ENCODE results near the gene BBS1.

DNA sequence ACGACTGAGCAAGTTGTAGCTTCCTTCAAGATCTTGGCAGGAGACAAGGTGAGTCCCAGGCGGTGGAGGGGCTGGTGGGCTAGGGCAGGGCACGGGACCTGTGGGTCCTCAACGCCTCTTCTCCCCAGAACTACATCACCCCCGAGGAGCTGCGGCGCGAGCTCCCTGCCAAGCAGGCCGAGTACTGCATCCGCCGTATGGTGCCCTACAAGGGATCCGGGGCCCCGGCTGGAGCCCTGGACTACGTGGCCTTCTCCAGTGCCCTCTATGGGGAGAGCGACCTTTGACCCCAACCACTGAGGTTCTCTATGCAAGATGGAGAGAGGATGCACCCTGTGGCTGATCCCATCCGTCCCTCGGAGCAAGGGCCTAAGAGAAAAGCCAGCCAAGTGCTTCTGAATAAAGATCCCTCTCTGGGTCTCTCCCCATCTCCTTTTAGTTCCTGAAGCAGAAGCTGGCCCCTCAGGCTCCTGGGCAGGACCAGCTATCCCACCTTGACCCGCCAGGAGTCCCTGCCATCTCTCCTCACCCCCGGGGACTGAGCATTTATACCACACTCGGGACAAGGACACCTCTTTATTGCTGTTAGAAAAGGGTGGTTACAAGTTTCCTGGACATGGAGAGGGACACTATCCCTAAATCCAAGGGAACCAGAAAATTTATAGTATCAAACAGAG lies 52.6 kb downstream of the BBS1 start:
- TF ChIP-seq, protein P1, sequence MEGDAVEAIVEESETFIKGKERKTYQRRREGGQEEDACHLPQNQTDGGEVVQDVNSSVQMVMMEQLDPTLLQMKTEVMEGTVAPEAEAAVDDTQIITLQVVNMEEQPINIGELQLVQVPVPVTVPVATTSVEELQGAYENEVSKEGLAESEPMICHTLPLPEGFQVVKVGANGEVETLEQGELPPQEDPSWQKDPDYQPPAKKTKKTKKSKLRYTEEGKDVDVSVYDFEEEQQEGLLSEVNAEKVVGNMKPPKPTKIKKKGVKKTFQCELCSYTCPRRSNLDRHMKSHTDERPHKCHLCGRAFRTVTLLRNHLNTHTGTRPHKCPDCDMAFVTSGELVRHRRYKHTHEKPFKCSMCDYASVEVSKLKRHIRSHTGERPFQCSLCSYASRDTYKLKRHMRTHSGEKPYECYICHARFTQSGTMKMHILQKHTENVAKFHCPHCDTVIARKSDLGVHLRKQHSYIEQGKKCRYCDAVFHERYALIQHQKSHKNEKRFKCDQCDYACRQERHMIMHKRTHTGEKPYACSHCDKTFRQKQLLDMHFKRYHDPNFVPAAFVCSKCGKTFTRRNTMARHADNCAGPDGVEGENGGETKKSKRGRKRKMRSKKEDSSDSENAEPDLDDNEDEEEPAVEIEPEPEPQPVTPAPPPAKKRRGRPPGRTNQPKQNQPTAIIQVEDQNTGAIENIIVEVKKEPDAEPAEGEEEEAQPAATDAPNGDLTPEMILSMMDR (IDR thresholded peaks at IDR 0.05) = no peak
- no peak for TF ChIP-seq POLR2A (IDR thresholded peaks at IDR 0.05)

Measured in body of pancreas (tissue), 4 donors.